H9 (cell line): ENCODE results near the gene PCSK1N. TPM values are rescaled to one million over a fixed set of nuclear protein-coding genes. Genes with fewer than 3 reads are reported as not detected.
"Not testable (repeated sequence)": the region's sequence is repeated elsewhere in the genome, so short reads cannot be mapped to it uniquely, and the experiment has no call there.

Experiments used
- DNase-seq: peaks from one replicate; pipeline ENCODE4 v3.0.0-alpha.2; 2017
- H2AFZ ChIP-seq: one replicate; pipeline ENCODE4 v1.6.1; 2013; ENCODE audit warnings: mild to moderate bottlenecking, low read length, control low read depth, moderate library complexity
- H2AK5ac ChIP-seq: 2 replicates; pipeline ENCODE4 v1.6.1; 2013; ENCODE audit warnings: low read length, control low read depth, mixed read lengths; ENCODE audit not compliant: insufficient read length
- H2BK120ac ChIP-seq: one replicate; pipeline ENCODE4 v1.6.1; 2013; ENCODE audit warnings: low read depth, mild to moderate bottlenecking, low read length, control low read depth, inconsistent platforms; ENCODE audit not compliant: poor library complexity, severe bottlenecking
- H2BK12ac ChIP-seq: 2 replicates; pipeline ENCODE4 v1.6.1; 2013; ENCODE audit warnings: low read length, control low read depth, mixed read lengths, low read depth; ENCODE audit not compliant: insufficient read length
- H2BK15ac ChIP-seq: 2 replicates; pipeline ENCODE4 v1.6.1; 2013; ENCODE audit warnings: low read depth, low read length, control low read depth
- H2BK20ac ChIP-seq: one replicate; pipeline ENCODE4 v1.6.1; 2013; ENCODE audit warnings: low read depth, mild to moderate bottlenecking, low read length, control low read depth, inconsistent platforms; ENCODE audit not compliant: poor library complexity, severe bottlenecking
- H2BK5ac ChIP-seq: 2 replicates; pipeline ENCODE4 v1.6.1; 2013; ENCODE audit warnings: low read length, control low read depth, mixed read lengths; ENCODE audit not compliant: insufficient read length
- H3K14ac ChIP-seq: 2 replicates; pipeline ENCODE4 v1.6.1; 2013; ENCODE audit warnings: low read length, control low read depth; ENCODE audit not compliant: insufficient read depth
- H3K18ac ChIP-seq: 2 replicates; pipeline ENCODE4 v1.6.1; 2013; ENCODE audit warnings: low read depth, mild to moderate bottlenecking, mixed read lengths, low read length, control low read depth; ENCODE audit not compliant: insufficient read length
- H3K23ac ChIP-seq: 2 replicates; pipeline ENCODE4 v1.6.1; 2013; ENCODE audit warnings: low read length, control low read depth, mixed read lengths, low read depth; ENCODE audit not compliant: insufficient read length
- H3K23me2 ChIP-seq: 2 replicates; pipeline ENCODE4 v1.6.1; 2013; ENCODE audit warnings: low read depth, mild to moderate bottlenecking, mixed read lengths, low read length, control low read depth; ENCODE audit not compliant: insufficient read length, poor library complexity, severe bottlenecking
- H3K27ac ChIP-seq: 2 replicates; pipeline ENCODE4 v1.5.1; 2013; ENCODE audit warnings: low read length, control low read depth, mixed read lengths, low read depth; ENCODE audit not compliant: insufficient read length
- H3K27me3 ChIP-seq: 2 replicates; pipeline ENCODE4 v1.6.1; 2013; ENCODE audit warnings: low read length, control low read depth, inconsistent platforms; ENCODE audit not compliant: insufficient read depth
- H3K4ac ChIP-seq: 2 replicates; pipeline ENCODE4 v1.6.1; 2013; ENCODE audit warnings: low read depth, mild to moderate bottlenecking, control low read depth, inconsistent platforms, low read length, moderate library complexity
- H3K4me1 ChIP-seq: 2 replicates; pipeline ENCODE4 v1.6.1; 2013; ENCODE audit warnings: low read length, control low read depth, inconsistent platforms; ENCODE audit not compliant: insufficient read depth
- H3K4me2 ChIP-seq: 2 replicates; pipeline ENCODE4 v1.6.1; 2013; ENCODE audit warnings: low read length, control low read depth, mixed read lengths; ENCODE audit not compliant: insufficient read length, insufficient read depth
- H3K56ac ChIP-seq: 2 replicates; pipeline ENCODE4 v1.6.1; 2013; ENCODE audit warnings: low read depth, mild to moderate bottlenecking, mixed read lengths, low read length, control low read depth; ENCODE audit not compliant: insufficient read length
- H3K79me1 ChIP-seq: 2 replicates; pipeline ENCODE4 v1.6.1; 2013; ENCODE audit warnings: low read depth, mild to moderate bottlenecking, moderate library complexity, low read length, control low read depth, inconsistent platforms; ENCODE audit not compliant: insufficient read depth, poor library complexity, severe bottlenecking
- H3K79me2 ChIP-seq: 2 replicates; pipeline ENCODE4 v1.6.1; 2013; ENCODE audit warnings: low read length, control low read depth, inconsistent platforms; ENCODE audit not compliant: insufficient read depth
- H3K9ac ChIP-seq: 2 replicates; pipeline ENCODE4 v1.6.1; 2013; ENCODE audit warnings: low read length, control low read depth, mixed read lengths; ENCODE audit not compliant: insufficient read length; ENCODE audit errors: extremely low read depth
- H3K9me3 ChIP-seq: one replicate; pipeline ENCODE4 v1.6.1; 2013; ENCODE audit warnings: low read depth, low read length, inconsistent platforms; ENCODE audit not compliant: control insufficient read depth
- H3T11ph ChIP-seq: one replicate; pipeline ENCODE4 v1.6.1; 2013; ENCODE audit warnings: mild to moderate bottlenecking, low read length, control low read depth, inconsistent platforms
- H4K20me1 ChIP-seq: one replicate; pipeline ENCODE4 v1.6.1; 2013; ENCODE audit not compliant: control insufficient read depth, insufficient read length, insufficient read depth
- H4K5ac ChIP-seq: 2 replicates; pipeline ENCODE4 v1.6.1; 2013; ENCODE audit warnings: low read depth, mild to moderate bottlenecking, mixed read lengths, low read length, control low read depth; ENCODE audit not compliant: insufficient read length
- H4K8ac ChIP-seq: replicated peaks from 2 replicates; pipeline ENCODE4 v1.6.1; 2013; ENCODE audit warnings: low read length, control low read depth, mixed read lengths, low read depth; ENCODE audit not compliant: insufficient read length
- H4K91ac ChIP-seq: 2 replicates; pipeline ENCODE4 v1.6.1; 2013; ENCODE audit warnings: low read depth, mild to moderate bottlenecking, moderate library complexity, mixed read lengths, low read length, control low read depth; ENCODE audit not compliant: insufficient read length
- H3K27ac Mint-ChIP-seq, 3 experiments: 2 replicates in 2 of 3; 3 replicates in 1 of 3; pipeline ENCODE4 v1.8.0; 2020 to 2021; ENCODE audit warnings: mixed read lengths in 3 of 3, mild to moderate bottlenecking in 1 of 3, moderate library complexity in 1 of 3
- H3K27me3 Mint-ChIP-seq: 2 replicates; pipeline ENCODE4 v1.8.0; 2021; ENCODE audit warnings: low read depth, mild to moderate bottlenecking, moderate library complexity, mixed read lengths
- H3K36me3 Mint-ChIP-seq, 3 experiments: 2 replicates in 2 of 3; 3 replicates in 1 of 3; pipeline ENCODE4 v1.8.0; 2020 to 2021; ENCODE audit warnings: low read depth in 3 of 3, mixed read lengths in 3 of 3; ENCODE audit not compliant: insufficient read depth in 1 of 3
- H3K4me1 Mint-ChIP-seq, 2 experiments: 2 replicates each; pipeline ENCODE4 v1.8.0; 2020; ENCODE audit warnings: mixed read lengths in 2 of 2
- H3K4me3 Mint-ChIP-seq, 2 experiments: 2 replicates in 1 of 2; 3 replicates in 1 of 2; pipeline ENCODE4 v1.8.0; 2020 to 2021; ENCODE audit warnings: mild to moderate bottlenecking in 2 of 2, mixed read lengths in 2 of 2, moderate library complexity in 1 of 2
- H3K9me3 Mint-ChIP-seq, 2 experiments: 2 replicates in 1 of 2; 3 replicates in 1 of 2; pipeline ENCODE4 v1.8.0; 2020; ENCODE audit warnings: mild to moderate bottlenecking in 2 of 2, mixed read lengths in 2 of 2, moderate library complexity in 1 of 2
- WGBS: extraction: QIAGEN DNeasy Blood & Tissue Kit; methylation state at CpG from one replicate; pipeline ENCODE4 v1.1.7; 2013; ENCODE audit warnings: missing lambda C conversion rate, low lambda C conversion rate, mixed read lengths; ENCODE audit not compliant: insufficient read length; ENCODE audit errors: extremely low coverage; 5-methylcytosine and 5-hydroxymethylcytosine counted together
- total RNA-seq: library from RNA; stranded (reverse); gene quantifications from 2 replicates; pipeline ENCODE4 v1.2.1, GENCODE V29; 2021

Gene PCSK1N
- total RNA-seq, 1 experiment from 2014 or later: 3.9 TPM

- H3K18ac ChIP-seq, H3K79me1 ChIP-seq, H3K27ac Mint-ChIP-seq, H2BK15ac ChIP-seq, H3K4me1 Mint-ChIP-seq, H2BK120ac ChIP-seq, H3K9me3 ChIP-seq, H4K8ac ChIP-seq, H2BK5ac ChIP-seq, H3K56ac ChIP-seq, H3K27me3 Mint-ChIP-seq, H2BK12ac ChIP-seq, H3K4me1 ChIP-seq, H3T11ph ChIP-seq, H3K14ac ChIP-seq, H3K4me3 Mint-ChIP-seq, H3K79me2 ChIP-seq, H3K36me3 Mint-ChIP-seq, DNase-seq, H3K4me2 ChIP-seq, H3K23ac ChIP-seq, H4K20me1 ChIP-seq, H2AK5ac ChIP-seq, H3K23me2 ChIP-seq, H3K9ac ChIP-seq, H3K27ac ChIP-seq, H4K5ac ChIP-seq, H2AFZ ChIP-seq, H4K91ac ChIP-seq, H3K27me3 ChIP-seq, H2BK20ac ChIP-seq, H3K4ac ChIP-seq: not testable (repeated sequence)
- WGBS: no CpG with 5 or more reads among the region's 2 CpGs
- H3K9me3 Mint-ChIP-seq: peaks cover 48 to 50% of the 10 kb centered on the region in 2 experiments
These were observed 36.6 kb upstream of the PCSK1N start for GRCh38 chrX:48872017-48872416.
